IPS-NIHi7 (cell line): Measurements from ENCODE around the gene F10.
"Not testable (repeated sequence)": the region's sequence is repeated elsewhere in the genome, so short reads cannot be mapped to it uniquely, and the experiment has no call there.

ENCODE experiments used
- DNase-seq: peaks from one replicate; pipeline ENCODE4 v3.0.0; 2012; ENCODE audit warnings: mixed read lengths; ENCODE audit errors: extremely low spot score

F10 gene

DNA sequence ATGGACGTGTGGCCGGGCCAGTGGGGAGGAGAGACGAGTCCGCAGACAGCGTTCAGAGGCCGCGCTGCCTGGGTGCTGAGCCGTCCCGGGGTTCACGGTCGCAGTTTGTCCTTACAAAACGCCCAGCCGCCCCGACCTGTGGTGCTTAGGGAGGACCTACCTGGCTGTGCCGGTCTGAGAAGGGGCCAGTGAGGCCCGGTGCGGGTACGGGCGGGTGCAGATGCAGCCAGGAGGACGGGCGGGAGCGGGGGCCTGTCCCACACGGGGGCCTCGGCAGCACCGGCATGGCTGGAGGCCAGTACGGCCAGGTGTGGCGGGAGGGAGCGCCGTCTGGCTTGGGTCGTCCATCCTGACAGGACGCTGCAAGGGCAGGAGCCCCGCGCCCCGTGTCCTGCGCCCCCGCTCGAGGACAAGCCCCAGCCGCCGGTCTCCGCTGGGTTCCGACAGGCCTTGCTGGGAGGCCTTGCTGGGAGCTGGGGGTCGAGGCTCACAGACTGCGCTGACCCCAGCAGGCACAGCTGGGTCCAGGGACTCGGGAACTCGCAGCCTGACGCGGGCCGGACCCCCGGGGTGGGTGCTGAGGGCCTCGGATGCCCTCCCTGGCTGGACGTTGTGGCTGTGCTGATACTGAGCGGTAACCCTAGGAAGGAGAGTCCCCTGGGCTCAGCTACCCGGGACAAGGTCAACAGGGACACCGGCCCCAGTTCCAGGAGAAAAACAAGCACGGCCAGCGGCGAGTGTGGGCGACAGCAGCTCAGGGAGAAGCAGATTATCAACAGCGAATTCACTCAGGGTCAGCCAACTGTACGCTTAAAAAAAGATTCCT, 30.6 kb downstream of the F10 start:
- DNase-seq = no peak

DNA sequence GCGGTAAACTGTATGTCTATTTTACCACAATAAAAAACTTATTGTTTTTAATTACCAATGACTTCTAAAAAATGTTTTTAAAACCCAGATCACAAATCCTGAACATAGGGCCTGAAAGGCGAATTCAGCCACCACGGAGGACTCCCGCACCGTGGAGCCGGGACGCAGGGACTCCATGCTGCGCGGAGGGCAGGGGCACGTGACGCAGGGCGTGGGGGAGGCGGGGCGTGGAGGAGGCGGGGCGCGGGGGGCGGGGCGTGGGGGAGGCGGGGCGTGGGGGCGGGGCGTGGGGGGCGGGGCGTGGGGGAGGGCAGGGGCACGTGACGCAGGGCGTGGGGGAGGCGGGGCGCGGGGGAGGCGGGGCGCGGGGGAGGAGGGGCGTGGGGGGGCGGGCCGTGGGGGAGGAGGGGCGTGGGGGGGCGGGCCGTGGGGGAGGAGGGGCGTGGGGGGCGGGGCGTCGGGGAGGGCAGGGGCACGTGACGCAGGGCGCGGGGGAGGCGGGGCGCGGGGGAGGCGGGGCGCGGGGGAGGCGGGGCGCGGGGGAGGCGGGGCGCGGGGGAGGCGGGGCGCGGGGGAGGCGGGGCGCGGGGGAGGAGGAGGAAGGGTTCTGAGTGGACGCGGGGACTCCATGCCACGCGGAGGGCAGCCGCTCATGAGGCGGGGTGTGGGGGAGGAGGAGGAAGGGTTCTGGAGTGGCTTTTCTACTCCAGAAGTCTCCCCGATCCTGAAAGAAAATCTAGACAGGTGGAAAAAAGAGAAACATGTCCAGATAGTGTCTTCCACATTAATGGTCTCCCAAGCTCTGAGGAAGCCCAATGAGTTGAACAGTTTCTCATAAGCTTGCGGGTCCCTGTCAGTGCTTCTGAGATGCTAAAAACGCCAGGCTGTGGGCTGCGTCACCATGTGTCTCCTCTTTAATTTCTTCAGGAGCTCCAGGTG, 31.5 kb downstream of the F10 start:
- DNase-seq = peak; percentile 74

DNA sequence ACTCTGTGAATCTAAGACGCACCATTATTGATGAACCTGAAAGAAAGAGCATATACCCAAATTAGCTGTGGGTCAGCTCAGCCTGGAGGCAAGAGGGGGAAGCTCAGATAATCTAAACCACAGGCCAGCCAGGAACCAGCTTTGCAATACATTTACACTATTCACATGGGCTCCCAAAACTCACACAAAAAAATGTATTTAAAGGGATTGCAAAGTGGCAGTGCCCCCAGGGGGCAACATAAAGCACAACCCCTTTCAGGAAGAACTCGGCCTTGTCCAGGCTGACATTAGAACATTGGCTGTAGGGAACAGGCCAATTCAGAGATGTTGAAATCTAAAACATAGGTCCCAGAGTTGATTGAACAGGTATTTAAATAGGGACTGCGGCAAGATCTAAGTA, 32.6 kb downstream of the F10 start:
- DNase-seq = no peak

DNA sequence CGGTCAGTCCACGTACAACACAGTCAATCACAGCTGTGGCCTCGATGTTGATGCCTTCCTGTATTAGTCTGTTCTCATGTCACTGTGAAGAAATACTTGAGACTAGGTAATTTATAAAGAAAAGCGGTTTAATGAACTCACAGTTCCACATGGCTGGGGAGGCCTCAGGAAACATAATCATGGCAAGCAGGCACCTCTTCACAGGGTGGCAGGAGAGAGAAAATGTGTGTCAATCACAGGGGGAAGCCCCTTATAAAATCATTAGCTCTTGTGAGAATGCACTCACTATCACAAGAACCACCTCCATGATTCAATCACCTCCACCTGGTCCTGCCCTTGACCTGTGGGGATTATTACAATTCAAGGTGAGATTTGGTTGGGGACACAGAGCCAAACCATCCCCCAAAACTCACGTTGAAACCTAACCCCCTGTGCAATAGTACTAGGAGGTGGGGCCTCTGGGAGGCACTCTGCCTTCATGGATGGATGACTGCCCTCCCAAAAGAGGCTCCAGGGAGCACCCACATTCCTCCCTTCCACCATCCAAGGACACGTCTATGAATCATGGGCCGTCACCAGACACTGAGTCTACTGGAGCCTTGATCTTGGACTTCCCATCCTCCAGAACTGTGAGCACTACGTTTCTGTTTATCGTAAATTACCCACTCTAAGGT, 33.5 kb downstream of the F10 start:
- DNase-seq = no peak

DNA sequence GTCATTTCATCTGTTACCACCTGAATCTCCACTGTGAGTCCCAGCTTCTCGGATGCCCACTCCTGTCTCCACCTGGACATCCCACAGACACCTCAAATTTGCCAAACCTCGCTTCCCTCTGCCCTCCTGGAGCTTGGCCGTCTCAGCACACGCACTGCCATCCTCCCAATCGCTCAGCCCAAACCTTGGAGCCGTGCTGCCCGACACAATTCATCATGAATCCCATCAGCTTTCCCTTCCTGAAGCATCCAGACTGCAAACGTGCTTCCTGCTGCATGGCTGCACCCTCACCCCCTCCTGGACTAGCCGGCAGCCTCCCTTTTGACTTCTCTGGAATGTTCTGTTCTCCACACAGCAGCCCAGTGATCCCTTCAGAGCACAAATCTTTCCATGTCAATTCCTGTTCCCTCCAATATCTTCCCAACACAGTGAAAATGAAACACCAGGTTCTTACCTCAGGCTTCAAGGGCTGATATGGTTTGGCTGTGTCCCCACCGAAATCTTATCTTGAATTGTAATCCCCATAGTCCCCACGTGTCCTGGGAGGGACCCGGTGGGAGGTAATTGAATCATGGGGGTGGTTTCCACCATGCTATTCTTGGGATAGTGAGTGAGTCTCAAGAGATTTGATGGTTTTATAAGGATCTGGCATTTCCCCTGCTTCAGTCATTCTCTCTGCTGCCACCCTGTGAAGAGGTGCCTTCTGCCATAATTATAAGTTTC, 34.8 kb downstream of the F10 start:
- no peak for DNase-seq

DNA sequence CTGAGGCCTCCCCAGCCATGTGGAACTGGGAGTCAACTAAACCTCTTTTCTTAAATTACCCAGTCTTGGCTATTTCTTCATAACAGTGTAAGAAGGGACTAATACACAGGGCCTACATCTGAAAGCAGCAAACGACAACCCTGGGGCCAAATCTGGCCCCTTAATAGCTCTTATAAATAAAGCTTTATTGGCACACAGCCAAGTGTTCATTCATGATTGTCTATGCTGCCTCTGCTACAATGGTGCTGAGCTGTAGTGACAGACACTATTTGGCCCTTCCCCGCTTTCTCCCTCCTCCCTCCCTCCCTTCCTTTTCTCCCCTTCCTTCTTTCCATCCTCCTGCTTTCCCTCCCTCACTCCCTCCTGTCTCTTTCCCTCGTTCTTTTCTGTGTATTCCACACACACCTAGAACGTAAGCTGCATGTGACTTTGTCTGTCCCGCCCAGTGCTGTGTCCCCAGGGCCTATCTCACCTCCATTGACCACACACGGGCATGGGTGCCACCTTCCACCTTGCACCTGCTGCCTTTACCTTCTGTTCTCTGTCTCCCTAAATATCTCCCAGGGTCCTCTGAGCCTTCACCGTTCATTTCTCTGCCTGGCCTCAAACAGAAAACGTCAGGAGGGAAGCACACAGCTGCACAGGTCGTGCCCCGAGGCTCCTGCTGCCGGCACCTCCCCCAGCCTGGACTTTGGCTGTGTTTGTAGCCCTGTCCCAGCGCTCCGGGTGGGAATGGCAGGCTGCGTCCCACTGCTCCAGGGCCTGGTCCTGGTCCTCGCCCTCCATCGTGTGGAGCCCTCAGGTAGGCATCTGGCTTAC, 35.5 kb downstream of the F10 start, which contains the start of gene PROZ:
Gene PROZ, plus strand, starts transcription at position 720 of the 819 bp plus-strand sequence. Its CDS starts 13 bp downstream, at position 733.
- no peak for DNase-seq

DNA sequence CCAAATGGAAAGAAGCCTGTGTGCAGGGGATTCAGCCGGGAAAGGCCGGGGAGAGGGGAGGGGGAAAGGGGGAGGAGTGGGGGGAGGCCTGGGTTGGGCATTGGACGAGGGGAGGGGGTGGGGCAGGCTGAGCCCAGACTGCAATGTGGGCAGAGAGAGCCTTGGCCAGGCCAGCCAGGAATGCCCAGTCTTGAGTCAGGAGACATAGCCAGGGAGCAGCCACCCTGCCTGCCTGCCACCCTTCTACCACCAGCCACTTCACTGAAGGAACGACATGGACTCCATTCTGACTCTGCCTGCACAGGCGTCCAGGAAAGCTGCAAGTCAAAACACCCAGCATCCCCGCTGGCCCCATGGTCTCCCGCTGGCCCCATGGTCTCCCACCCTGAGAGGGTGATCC, 36.3 kb downstream of the F10 start:
- no peak for DNase-seq

DNA sequence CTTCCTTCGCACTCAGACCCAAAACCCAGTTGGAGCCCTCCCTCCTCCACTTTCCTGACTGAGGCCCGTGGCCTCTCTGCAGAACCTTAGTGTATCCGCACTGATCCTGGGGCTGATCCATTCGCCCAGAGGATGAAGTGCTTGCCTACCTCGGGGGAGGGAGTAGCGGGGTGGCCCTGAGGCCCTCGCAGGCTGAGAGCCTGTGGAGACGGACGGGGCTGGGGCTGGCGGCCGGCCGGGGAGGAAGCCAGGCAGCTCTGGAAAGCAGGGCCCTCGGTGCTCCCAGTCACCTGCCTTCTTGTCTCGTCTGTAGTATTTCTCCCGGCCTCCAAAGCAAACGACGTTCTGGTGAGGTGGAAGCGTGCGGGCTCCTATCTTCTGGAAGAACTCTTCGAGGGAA, 37.1 kb downstream of the F10 start:
- DNase-seq = no peak

DNA sequence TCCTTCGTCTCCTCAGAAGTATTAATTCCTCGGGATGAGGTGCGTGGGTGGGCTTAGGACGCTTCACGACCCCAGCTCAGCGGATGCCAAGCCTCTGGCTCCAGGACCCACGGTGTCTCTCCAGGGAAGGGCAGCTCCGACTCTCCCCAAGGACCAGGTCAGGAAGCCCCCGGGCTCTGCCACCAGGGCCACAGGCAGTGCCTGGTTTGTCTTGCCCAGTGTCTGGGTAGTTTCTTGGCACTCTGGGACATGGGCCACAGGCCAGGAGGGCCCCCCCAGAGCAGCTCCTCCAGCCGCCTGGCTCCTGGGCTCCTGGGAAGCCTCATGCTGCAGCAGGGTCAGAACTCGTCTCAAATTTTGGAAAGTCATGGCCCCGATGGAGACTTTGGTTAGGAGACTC, 38.4 kb downstream of the F10 start:
- no peak for DNase-seq

DNA sequence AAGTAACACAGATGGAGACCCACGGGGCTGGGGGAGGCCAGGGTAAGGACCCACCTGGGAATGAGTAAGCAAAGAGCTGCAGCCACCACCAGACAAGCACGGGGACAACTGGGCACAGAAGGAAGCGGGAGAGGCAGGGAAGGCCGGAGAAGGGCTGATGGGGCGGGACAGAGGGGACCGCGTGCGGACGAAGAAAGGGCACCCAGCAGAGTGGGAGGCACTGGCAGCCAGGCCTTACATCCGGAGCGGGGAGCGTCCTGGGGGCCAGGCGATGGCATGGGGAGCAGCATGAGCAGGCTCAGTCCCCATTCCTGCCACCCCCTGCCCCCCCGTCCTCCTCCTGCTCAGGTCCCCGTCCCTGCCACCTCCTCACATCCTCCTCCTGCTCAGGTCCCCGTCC, 38.8 kb downstream of the F10 start:
- no peak for DNase-seq

DNA sequence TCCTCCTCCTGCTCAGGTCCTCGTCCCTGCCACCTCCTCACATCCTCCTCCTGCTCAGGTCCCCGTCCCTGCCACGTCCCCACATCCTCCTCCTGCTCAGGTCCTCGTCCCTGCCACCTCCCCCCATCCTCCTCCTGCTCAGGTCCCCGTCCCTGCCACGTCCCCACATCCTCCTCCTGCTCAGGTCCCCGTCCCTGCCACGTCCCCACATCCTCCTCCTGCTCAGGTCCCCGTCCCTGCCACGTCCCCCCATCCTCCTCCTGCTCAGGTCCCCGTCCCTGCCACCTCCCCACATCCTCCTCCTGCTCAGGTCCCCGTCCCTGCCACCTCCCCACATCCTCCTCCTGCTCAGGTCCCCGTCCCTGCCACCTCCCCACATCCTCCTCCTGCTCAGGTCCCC, 39.4 kb downstream of the F10 start:
- not testable (repeated sequence) for DNase-seq

DNA sequence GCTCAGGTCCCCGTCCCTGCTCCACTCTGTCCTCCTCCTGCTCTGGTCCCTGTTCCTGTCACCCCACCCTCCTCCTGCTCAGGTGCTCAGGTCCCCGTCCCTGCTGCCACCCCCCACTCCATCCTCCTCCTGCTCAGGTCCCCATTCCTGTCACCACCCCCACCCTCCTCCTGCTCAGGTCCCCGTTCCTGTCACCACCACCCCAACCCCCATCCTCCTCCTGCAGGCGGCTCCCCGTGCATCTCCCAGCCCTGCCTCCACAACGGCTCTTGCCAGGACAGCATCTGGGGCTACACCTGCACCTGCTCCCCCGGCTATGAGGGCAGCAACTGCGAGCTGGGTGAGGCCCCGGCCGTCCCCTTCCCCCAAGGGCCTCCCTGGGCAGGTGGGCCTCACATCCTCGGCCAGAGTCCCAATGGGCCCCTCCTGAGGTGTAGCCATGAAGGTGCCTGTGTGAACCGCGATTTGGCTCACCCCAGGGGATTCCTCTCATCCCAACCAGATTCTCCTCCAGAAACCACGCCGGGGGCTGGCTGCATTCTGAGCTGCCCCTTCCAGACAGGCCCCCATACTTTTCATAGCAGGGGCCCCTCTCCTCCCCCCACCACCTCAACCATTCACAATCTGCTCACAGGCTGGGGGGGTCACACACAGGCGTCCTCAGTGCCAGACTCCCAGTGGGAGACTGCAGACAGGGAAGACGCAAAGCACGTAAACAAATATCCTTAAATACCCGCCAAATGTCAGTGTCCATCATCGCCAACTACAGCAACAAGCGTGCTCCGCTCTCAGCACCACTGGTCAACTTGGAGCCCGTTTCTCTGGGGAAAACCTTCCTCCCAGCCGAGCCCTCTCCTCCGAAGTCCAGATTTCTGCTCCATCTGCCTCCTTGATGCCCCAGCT, 40.4 kb downstream of the F10 start:
- DNase-seq = no peak

DNA sequence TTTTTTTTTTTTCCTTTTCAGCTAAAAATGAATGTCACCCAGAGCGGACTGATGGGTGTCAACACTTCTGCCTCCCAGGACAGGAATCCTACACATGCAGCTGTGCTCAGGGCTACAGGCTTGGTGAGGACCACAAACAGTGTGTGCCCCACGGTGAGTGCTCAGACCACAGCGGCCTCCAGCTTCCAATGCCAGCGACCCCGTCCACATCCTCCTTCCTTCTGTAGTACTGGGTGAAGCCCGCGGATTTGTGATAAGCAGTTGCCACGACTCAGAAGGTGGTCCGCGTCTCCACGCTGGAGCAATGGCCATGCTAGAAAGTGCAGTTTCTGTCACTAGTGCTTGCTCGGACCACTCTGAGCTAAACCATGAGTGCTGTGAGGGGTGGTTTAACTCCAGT, 41.9 kb downstream of the F10 start:
- no peak for DNase-seq

DNA sequence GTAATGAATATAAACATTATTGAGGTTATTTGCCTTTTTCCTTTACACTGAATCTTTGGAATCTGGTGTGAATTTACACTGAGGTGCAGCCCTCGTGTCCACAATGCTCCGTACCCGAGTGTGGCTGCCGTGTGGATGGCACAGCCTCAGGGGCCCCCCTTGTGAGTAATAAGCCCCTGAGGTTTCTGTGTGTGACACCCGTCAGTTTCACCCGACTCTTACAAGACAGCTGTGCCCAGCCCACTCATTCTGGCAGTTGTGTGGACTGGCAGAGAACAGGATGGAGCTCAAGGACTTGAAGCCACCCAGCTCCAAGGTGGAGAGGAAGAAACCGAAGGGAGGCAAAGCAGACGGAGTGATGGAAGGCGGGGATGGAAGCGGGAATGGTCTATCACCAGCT, 43.7 kb downstream of the F10 start:
- DNase-seq = no peak

DNA sequence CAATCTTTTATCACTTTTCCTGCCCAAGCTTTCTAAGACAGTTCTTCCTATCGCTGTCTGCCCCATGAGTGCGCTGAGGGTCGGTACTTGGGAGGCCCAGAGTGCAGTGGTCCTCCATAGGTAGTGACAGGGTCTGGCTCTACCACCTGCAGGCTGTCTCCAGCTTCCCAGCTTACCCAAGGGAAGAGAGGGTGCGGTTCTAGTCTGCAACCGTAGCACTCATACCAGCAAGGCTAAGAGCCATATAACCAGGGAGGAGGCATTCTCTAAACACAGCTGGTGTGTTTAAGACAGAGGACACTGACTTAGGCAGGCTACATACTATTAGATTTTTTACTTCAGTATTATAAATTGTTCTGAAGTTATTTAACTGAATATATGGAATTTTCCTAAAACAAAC, 44.1 kb downstream of the F10 start:
- DNase-seq = no peak

DNA sequence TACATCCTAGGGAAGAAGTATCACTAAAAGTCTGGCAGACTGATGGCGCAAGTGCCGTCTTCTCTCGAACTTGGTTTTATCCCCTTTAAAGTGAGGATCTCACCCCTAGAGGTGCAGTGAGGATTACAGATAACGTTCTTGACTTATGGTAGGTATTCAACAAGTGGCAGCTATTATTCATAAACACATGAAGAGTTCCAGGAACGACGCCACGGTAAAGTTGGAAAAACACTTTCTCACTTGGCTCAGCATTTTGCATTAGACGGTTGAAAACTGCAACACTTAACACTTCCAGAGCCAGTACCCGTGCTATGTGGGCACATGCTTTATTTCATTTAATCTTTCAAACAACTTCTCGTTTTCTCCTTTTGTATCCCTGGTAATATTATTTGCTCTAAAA, 44.6 kb downstream of the F10 start:
- no peak for DNase-seq

DNA sequence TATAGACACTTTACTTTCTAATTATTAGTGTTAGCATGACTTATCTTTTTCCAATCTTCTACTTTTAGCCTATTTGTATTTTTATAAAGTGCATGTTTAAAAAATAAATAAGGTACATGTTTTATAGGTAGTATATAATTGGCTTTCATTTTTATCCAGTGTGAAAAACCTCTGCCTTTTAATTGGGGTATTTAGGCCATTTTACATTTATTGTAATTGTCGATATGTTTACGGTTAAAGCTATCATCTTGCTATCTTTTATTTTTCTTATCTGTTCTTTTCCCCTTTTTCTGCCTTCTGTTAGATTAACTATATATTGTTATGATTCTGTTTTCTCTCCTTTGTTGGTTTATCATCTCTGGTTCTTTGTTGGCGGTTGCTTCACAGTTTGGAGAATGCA, 45.0 kb downstream of the F10 start:
- no peak for DNase-seq

DNA sequence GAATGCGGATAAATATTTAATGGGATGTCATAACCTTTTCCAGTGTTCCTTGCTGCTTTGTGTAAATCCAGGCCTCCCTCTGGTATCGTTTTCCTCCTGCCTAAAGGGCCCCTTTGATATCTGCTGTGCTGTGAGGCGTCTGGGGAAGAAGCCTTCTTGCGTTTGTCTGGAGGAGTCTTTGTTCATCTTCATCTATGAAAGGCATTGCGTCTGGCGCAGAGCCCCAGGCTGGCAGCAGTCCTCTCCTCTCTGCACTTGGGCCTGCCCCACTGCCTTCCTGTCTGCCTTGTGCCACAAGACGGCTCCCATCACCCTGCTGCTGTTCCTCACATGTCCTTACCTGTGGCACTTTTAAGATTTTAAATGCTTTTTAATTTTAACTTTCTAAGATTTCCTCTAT, 45.6 kb downstream of the F10 start:
- DNase-seq = no peak
